OCI-LY3 (cell line): ENCODE measurements around the gene SLC5A8.

ENCODE experiments used
- H2AFZ ChIP-seq: fragments of 200-600, 300-600 bp; shearing (Covaris generic); 2 replicates; pipeline ENCODE4 v1.6.0; 2014; ENCODE audit warnings: antibody characterized with exemption, low read depth, low read length
- H3K27ac ChIP-seq: fragments of 200-600, 300-600 bp; sonication (generic); 2 replicates; pipeline ENCODE4 v1.5.1; 2014; ENCODE audit warnings: mild to moderate bottlenecking, low read length, moderate library complexity, mixed read lengths
- H3K27me3 ChIP-seq: fragments of 200-600, 300-600 bp; sonication (generic); 2 replicates; pipeline ENCODE4 v1.6.1; 2014; ENCODE audit warnings: low read depth, low read length, mixed read lengths
- H3K36me3 ChIP-seq: fragments of 200-600, 300-600 bp; sonication (generic); replicated peaks from 2 replicates; pipeline ENCODE3; 2014; ENCODE audit warnings: low read depth, low read length, mixed read lengths
- H3K4me1 ChIP-seq: fragments of 300-600, 200-600 bp; sonication (generic); 2 replicates; pipeline ENCODE4 v1.6.1; 2014; ENCODE audit warnings: low read length, mixed read lengths
- H3K4me2 ChIP-seq: fragments of 200-600, 300-600 bp; sonication (generic); 2 replicates; pipeline ENCODE4 v1.6.1; 2014; ENCODE audit warnings: low read length, mixed read lengths
- H3K4me3 ChIP-seq: fragments of 300-600, 200-600 bp; sonication (generic); 2 replicates; pipeline ENCODE4 v1.5.1; 2014; ENCODE audit warnings: antibody characterized with exemption, mild to moderate bottlenecking, low read length, moderate library complexity
- H3K79me2 ChIP-seq: fragments of 300-600, 200-600 bp; shearing (Covaris generic); 2 replicates; pipeline ENCODE4 v1.6.1; 2014; ENCODE audit warnings: mild to moderate bottlenecking, low read length, mixed read lengths
- H3K9ac ChIP-seq: fragments of 300-600, 200-600 bp; shearing (Covaris generic); 2 replicates; pipeline ENCODE4 v1.6.0; 2014; ENCODE audit warnings: mild to moderate bottlenecking, low read length, moderate library complexity
- H3K9me3 ChIP-seq: fragments of 200-600, 300-600 bp; shearing (Covaris generic); 2 replicates; pipeline ENCODE4 v1.6.1; 2014; ENCODE audit warnings: low read length, mixed read lengths; ENCODE audit not compliant: insufficient read depth
- H4K20me1 ChIP-seq: fragments of 200-600, 300-600 bp; sonication (generic); 2 replicates; pipeline ENCODE4 v1.6.1; 2016; ENCODE audit warnings: low read length, mixed read lengths; ENCODE audit not compliant: insufficient read depth
- CTCF ChIP-seq: fragments of 200-600, 300-600 bp; sonication (generic); IDR thresholded peaks from 2 replicates; pipeline ENCODE4 v1.5.1; 2014; ENCODE audit warnings: antibody characterized with exemption, low read length, low read depth
- EZH2phosphoT487 ChIP-seq: fragments of 200-600 bp; shearing (Covaris generic); IDR thresholded peaks from 2 replicates; pipeline ENCODE4 v1.6.1; 2018; ENCODE audit warnings: antibody characterized with exemption, mixed run types, low read depth

SLC5A8 gene, protein sequence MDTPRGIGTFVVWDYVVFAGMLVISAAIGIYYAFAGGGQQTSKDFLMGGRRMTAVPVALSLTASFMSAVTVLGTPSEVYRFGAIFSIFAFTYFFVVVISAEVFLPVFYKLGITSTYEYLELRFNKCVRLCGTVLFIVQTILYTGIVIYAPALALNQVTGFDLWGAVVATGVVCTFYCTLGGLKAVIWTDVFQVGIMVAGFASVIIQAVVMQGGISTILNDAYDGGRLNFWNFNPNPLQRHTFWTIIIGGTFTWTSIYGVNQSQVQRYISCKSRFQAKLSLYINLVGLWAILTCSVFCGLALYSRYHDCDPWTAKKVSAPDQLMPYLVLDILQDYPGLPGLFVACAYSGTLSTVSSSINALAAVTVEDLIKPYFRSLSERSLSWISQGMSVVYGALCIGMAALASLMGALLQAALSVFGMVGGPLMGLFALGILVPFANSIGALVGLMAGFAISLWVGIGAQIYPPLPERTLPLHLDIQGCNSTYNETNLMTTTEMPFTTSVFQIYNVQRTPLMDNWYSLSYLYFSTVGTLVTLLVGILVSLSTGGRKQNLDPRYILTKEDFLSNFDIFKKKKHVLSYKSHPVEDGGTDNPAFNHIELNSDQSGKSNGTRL

GRCh38 chr12:101209319-101210302 is at the start of gene SLC5A8:
Gene SLC5A8, minus strand, starts transcription at chr12:101210238. Its CDS starts 390 bp downstream, at chr12:101209848.
- H3K27me3 ChIP-seq: 0 out of 2 replicates have a peak, but pooled peaks cover 3% of the 10 kb centered on the region
- no peaks in the 10 kb centered on the region for H3K79me2 ChIP-seq
- H3K4me1 ChIP-seq: no peaks in the 10 kb centered on the region
- TF ChIP-seq CTCF (no peak), EZH2phosphoT487 (no peak)
- H3K9ac ChIP-seq: no peak within 1 kb of the TSS
- H3K9me3 ChIP-seq: no peaks in the 10 kb centered on the region
- no peak within 1 kb of the TSS for H3K4me3 ChIP-seq
- no peak within 1 kb of the TSS for H3K4me2 ChIP-seq
- H3K27ac ChIP-seq: no peak within 1 kb of the TSS
- H2AFZ ChIP-seq: no peak within 1 kb of the TSS
- H4K20me1 ChIP-seq: no peaks in the 10 kb centered on the region
- no peaks in the 10 kb centered on the region for H3K36me3 ChIP-seq

DNA sequence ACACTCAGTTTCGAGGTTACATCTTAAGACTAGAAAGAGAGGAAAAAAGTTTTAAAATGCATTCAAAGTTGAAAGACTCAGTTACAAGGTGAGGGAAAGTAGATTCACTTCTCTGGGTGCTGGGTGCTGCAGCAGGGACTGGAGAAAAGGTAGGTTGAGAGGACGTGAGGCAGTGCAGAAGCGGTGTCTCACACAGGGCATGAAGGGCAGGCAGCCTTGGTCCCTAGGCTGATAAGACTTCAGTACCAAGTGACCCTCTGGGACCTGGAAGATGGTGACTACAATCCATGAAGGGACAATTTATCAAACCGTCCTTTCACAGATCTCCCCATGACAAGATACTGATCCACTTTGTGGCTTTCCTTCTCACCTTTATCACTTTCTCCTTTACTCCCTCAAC is 47.3 kb upstream of the SLC5A8 start:
- no peaks in the 10 kb centered on the region for H3K79me2 ChIP-seq
- no peaks in the 10 kb centered on the region for H3K36me3 ChIP-seq
- H3K27me3 ChIP-seq: peaks cover 3% of the 10 kb centered on the region; the same call in 1 of the 2 replicates
- no peak overlapping the region for H3K4me3 ChIP-seq
- H3K9me3 ChIP-seq: no peaks in the 10 kb centered on the region
- H3K4me2 ChIP-seq: no peak overlapping the region
- no peak overlapping the region for H2AFZ ChIP-seq
- no peak for TF ChIP-seq EZH2phosphoT487
- no peak for TF ChIP-seq CTCF
- H3K27ac ChIP-seq: no peak overlapping the region
- no peak overlapping the region for H3K9ac ChIP-seq
- H3K4me1 ChIP-seq: no peaks in the 10 kb centered on the region
- H4K20me1 ChIP-seq: no peaks in the 10 kb centered on the region

DNA sequence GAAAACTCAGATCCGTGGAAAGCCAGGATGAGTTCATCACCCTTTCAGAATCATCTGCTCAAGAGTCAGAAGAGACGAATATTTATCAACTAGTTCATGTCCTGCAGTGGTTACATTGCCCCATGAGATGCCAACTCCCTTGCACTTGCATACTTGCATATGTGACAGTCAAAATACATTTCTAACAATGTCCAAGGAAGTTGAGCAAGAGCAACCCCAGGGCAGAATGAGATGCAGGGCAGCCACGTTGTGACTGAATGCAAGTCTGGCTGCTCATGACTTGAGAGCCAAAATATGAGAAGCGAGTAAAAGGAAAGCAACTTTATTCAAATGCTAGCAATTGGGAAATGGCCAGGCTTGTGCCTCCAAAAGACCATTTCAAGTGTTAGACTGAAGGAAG is 46.2 kb upstream of the SLC5A8 start:
- no peak overlapping the region for H3K27ac ChIP-seq
- H2AFZ ChIP-seq: no peak overlapping the region
- no peak overlapping the region for H3K4me3 ChIP-seq
- no peaks in the 10 kb centered on the region for H3K4me1 ChIP-seq
- no peak overlapping the region for H3K9ac ChIP-seq
- H3K79me2 ChIP-seq: no peaks in the 10 kb centered on the region
- H3K27me3 ChIP-seq: peaks cover 3% of the 10 kb centered on the region; the same call in 1 of the 2 replicates
- H3K36me3 ChIP-seq: no peaks in the 10 kb centered on the region
- TF ChIP-seq EZH2phosphoT487: no peak
- no peak for TF ChIP-seq CTCF
- no peaks in the 10 kb centered on the region for H3K9me3 ChIP-seq
- H4K20me1 ChIP-seq: no peaks in the 10 kb centered on the region
- no peak overlapping the region for H3K4me2 ChIP-seq
